Measurements from ENCODE around the gene MYO16. TPM values are rescaled to one million over a fixed set of nuclear protein-coding genes. Genes with fewer than 3 reads are reported as not detected.

MYO16 gene
- total RNA-seq, 1 donor = not detected

- Histone ChIP-seq H2AFZ (ENCODE audit: low read length) (no peak overlapping the region), H4K20me1 (ENCODE audit: insufficient read depth, low read length) (no peaks in the 10 kb centered on the region), H3K27ac (ENCODE audit: low read depth, low read length) (peak overlapping the region; percentile 97), H3K9me3 (ENCODE audit: low read depth, low read length) (no peaks in the 10 kb centered on the region), H3K36me3 (ENCODE audit: insufficient read depth, low read length) (no peaks in the 10 kb centered on the region), H3K4me2 (ENCODE audit: insufficient read depth, low read length) (no peak overlapping the region), H3K79me2 (ENCODE audit: insufficient read depth, low read length) (no peaks in the 10 kb centered on the region), H3K4me1 (ENCODE audit: insufficient read depth, low read length) (peaks cover 28% of the 10 kb centered on the region), H3K27me3 (ENCODE audit: insufficient read depth, low read length) (no peaks in the 10 kb centered on the region), H3K4me3 (ENCODE audit: insufficient read depth, low read length) (no peak overlapping the region)
- DNase-seq (ENCODE audit: insufficient read length, low spot score, missing footprints) = no peak
- TF ChIP-seq CTCF (IDR thresholded peaks at IDR 0.05; ENCODE audit: extremely low read depth, low read depth, low read length) = no peak
Measured at GRCh38 chr13:109157275-109157674, 527.9 kb downstream of the MYO16 start.

GRCh38 chr13:109158383-109158782 lies 529.0 kb downstream of the MYO16 start:
- H3K27me3 ChIP-seq (ENCODE audit: insufficient read depth, low read length) = no peaks in the 10 kb centered on the region
- H4K20me1 ChIP-seq (ENCODE audit: insufficient read depth, low read length) = no peaks in the 10 kb centered on the region
- H3K79me2 ChIP-seq (ENCODE audit: insufficient read depth, low read length) = no peaks in the 10 kb centered on the region
- no peak overlapping the region for H3K27ac ChIP-seq (ENCODE audit: low read depth, low read length)
- peaks cover 33% of the 10 kb centered on the region for H3K4me1 ChIP-seq (ENCODE audit: insufficient read depth, low read length)
- no peak overlapping the region for H2AFZ ChIP-seq (ENCODE audit: low read length)
- H3K9me3 ChIP-seq (ENCODE audit: low read depth, low read length) = no peaks in the 10 kb centered on the region
- no peak for DNase-seq (ENCODE audit: insufficient read length, low spot score, missing footprints)
- TF ChIP-seq CTCF (IDR thresholded peaks at IDR 0.05; ENCODE audit: extremely low read depth, low read depth, low read length) = no peak
- H3K36me3 ChIP-seq (ENCODE audit: insufficient read depth, low read length) = no peaks in the 10 kb centered on the region
- H3K4me2 ChIP-seq (ENCODE audit: insufficient read depth, low read length) = no peak overlapping the region
- no peak overlapping the region for H3K4me3 ChIP-seq (ENCODE audit: insufficient read depth, low read length)

GRCh38 chr13:109159650-109160309 lies 530.4 kb downstream of the MYO16 start:
- no peak overlapping the region for H3K4me2 ChIP-seq (ENCODE audit: insufficient read depth, low read length)
- no peaks in the 10 kb centered on the region for H3K9me3 ChIP-seq (ENCODE audit: low read depth, low read length)
- H3K27ac ChIP-seq (ENCODE audit: low read depth, low read length) = no peak overlapping the region
- peaks cover 25% of the 10 kb centered on the region for H3K4me1 ChIP-seq (ENCODE audit: insufficient read depth, low read length)
- no peaks in the 10 kb centered on the region for H3K79me2 ChIP-seq (ENCODE audit: insufficient read depth, low read length)
- no peaks in the 10 kb centered on the region for H3K36me3 ChIP-seq (ENCODE audit: insufficient read depth, low read length)
- no peak overlapping the region for H2AFZ ChIP-seq (ENCODE audit: low read length)
- no peaks in the 10 kb centered on the region for H4K20me1 ChIP-seq (ENCODE audit: insufficient read depth, low read length)
- DNase-seq (ENCODE audit: insufficient read length, low spot score, missing footprints) = no peak
- H3K4me3 ChIP-seq (ENCODE audit: insufficient read depth, low read length) = no peak overlapping the region
- no peak for TF ChIP-seq CTCF (IDR thresholded peaks at IDR 0.05; ENCODE audit: extremely low read depth, low read depth, low read length)
- no peaks in the 10 kb centered on the region for H3K27me3 ChIP-seq (ENCODE audit: insufficient read depth, low read length)

- Histone ChIP-seq H3K27ac (ENCODE audit: low read depth, low read length) (no peak overlapping the region), H3K4me3 (ENCODE audit: insufficient read depth, low read length) (no peak overlapping the region), H3K4me2 (ENCODE audit: insufficient read depth, low read length) (no peak overlapping the region), H3K27me3 (ENCODE audit: insufficient read depth, low read length) (no peaks in the 10 kb centered on the region), H4K20me1 (ENCODE audit: insufficient read depth, low read length) (no peaks in the 10 kb centered on the region), H3K36me3 (ENCODE audit: insufficient read depth, low read length) (no peaks in the 10 kb centered on the region), H3K4me1 (ENCODE audit: insufficient read depth, low read length) (peaks cover 21% of the 10 kb centered on the region), H3K79me2 (ENCODE audit: insufficient read depth, low read length) (no peaks in the 10 kb centered on the region), H2AFZ (ENCODE audit: low read length) (no peak overlapping the region), H3K9me3 (ENCODE audit: low read depth, low read length) (no peaks in the 10 kb centered on the region)
- no peak for TF ChIP-seq CTCF (IDR thresholded peaks at IDR 0.05; ENCODE audit: extremely low read depth, low read depth, low read length)
- DNase-seq (ENCODE audit: insufficient read length, low spot score, missing footprints) = no peak
Measured at GRCh38 chr13:109160357-109160756, 530.9 kb downstream of the MYO16 start.

Measured in osteoblast (primary cell).